ENCODE measurements around the gene ZNF609.

DNA sequence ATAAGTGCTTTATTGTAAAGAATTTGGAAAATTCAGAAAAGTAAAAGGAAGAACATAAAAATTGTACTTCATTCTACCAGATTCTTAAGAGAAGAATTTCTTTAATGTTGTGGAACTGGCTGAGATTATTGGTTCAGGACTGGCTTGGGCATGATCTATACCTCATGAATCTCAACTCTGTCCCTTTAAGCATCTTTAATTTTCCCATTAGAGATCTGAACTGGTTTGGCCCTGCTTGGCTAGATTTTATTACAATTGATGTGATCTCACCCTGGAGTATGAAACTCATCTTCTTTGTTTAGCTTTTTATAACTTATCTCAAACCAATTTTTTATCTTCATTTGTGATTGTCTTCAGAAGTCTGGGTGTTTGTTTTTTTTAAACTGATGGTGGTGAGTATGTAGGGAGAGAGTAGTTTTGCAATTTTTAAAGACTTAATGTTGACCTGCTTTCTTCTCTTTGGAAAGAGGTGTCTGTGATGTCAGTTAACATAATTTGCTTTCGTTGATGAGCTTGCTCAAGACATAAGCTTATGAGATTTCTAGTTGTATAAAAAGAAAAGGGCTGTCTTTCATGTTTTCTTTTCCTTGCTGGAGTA lies 61.9 kb downstream of the ZNF609 start:
- no peak for TF ChIP-seq EP300 (IDR thresholded peaks at IDR 0.05)
- TF ChIP-seq, protein P1, sequence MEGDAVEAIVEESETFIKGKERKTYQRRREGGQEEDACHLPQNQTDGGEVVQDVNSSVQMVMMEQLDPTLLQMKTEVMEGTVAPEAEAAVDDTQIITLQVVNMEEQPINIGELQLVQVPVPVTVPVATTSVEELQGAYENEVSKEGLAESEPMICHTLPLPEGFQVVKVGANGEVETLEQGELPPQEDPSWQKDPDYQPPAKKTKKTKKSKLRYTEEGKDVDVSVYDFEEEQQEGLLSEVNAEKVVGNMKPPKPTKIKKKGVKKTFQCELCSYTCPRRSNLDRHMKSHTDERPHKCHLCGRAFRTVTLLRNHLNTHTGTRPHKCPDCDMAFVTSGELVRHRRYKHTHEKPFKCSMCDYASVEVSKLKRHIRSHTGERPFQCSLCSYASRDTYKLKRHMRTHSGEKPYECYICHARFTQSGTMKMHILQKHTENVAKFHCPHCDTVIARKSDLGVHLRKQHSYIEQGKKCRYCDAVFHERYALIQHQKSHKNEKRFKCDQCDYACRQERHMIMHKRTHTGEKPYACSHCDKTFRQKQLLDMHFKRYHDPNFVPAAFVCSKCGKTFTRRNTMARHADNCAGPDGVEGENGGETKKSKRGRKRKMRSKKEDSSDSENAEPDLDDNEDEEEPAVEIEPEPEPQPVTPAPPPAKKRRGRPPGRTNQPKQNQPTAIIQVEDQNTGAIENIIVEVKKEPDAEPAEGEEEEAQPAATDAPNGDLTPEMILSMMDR (IDR thresholded peaks at IDR 0.05) = no peak
- TF ChIP-seq POLR2AphosphoS5 (IDR thresholded peaks at IDR 0.05) = no peak
- no peak for TF ChIP-seq POLR2A (IDR thresholded peaks at IDR 0.05)

Measured in gastroesophageal sphincter (tissue), 3 donors.